Measurements from ENCODE around the gene SFN.

The SFN gene

DNA sequence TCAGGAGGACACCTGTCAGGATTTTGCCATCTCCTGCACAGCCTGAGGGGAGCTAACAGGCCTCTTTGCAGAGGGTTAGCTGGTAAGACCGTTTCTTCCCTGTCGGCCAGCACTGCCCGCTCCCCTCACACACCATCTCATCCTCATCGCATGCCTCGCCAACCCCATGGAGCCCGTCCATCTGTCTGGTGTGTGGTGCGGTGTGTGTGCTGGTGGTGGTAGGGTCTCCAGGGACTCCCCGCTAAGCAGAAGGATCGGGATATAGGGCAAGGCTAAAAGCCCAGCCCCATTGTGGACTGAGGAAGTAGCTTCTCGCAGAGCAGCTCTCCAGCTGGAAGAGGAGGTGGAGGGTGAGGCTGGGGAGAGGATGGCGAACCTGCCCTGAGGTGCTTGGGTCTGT lies 6.8 kb upstream of the SFN start:
- Histone ChIP-seq H2AFZ (ENCODE audit: low read depth, low read length) (no peak overlapping the region), H3K27me3 (ENCODE audit: low read depth, low read length) (no peaks in the 10 kb centered on the region), H3K4me3 (ENCODE audit: low read length) (no peak overlapping the region), H3K9me3 (ENCODE audit: insufficient read depth, low read length) (no peaks in the 10 kb centered on the region), H3K27ac (ENCODE audit: low read length) (no peak overlapping the region), H3K4me2 (ENCODE audit: low read length) (no peak overlapping the region), H3K9ac (ENCODE audit: low read length) (no peak overlapping the region), H3K36me3 (replicated peaks; ENCODE audit: low read depth, low read length) (peaks cover 23% of the 10 kb centered on the region), H3K4me1 (ENCODE audit: low read length) (no peaks in the 10 kb centered on the region), H3K79me2 (ENCODE audit: low read length) (no peaks in the 10 kb centered on the region), H4K20me1 (ENCODE audit: insufficient read depth, low read length) (no peaks in the 10 kb centered on the region)
- no peak for TF ChIP-seq EZH2phosphoT487 (IDR thresholded peaks at IDR 0.05; ENCODE audit: low read depth)
- TF ChIP-seq, protein P1, sequence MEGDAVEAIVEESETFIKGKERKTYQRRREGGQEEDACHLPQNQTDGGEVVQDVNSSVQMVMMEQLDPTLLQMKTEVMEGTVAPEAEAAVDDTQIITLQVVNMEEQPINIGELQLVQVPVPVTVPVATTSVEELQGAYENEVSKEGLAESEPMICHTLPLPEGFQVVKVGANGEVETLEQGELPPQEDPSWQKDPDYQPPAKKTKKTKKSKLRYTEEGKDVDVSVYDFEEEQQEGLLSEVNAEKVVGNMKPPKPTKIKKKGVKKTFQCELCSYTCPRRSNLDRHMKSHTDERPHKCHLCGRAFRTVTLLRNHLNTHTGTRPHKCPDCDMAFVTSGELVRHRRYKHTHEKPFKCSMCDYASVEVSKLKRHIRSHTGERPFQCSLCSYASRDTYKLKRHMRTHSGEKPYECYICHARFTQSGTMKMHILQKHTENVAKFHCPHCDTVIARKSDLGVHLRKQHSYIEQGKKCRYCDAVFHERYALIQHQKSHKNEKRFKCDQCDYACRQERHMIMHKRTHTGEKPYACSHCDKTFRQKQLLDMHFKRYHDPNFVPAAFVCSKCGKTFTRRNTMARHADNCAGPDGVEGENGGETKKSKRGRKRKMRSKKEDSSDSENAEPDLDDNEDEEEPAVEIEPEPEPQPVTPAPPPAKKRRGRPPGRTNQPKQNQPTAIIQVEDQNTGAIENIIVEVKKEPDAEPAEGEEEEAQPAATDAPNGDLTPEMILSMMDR (IDR thresholded peaks at IDR 0.05; ENCODE audit: low read depth, low read length), result no peak

DNA sequence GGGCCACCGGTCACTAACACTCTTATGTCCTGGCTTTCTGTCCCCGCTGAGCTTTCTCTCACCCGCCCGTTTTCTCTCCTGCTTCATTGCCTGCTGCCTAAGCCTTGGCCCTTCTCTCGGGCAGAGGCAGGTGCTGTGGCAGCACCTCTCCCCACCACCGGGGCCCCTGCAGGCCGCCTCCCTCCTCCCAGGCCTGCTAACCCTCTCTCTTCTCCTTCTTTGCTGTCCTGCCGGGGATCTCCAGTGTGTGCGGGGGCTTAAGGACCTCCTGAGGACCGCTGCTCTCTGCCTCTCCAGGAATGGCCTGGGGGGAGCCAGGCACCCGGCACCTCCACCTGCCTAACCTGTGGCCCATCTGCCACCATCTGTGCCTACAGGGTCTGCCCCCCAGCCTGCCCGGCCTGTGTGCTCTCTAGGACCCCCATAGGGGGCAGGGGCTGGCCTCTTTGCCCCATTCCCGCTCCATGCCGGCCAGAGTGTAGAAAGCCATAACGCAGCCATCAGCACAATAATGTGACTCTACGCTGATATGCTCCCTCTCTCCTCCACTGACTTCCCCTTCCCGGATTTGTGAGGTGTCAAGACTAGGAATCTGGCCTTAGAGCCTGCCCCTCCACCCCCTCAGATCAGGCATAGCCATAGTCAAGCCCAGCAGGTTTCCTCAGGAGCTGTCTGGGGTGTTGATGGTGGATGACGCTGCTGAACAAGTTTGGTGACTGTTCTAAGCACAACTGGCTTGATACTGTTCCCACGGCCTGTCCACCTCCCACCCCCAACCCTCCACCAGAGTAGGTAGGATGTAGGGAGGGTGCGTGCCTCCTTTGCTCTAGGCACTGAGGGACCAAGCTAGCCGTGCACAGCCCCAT lies 6.1 kb upstream of the SFN start:
- Histone ChIP-seq H3K36me3 (replicated peaks; ENCODE audit: low read depth, low read length) (peaks cover 20% of the 10 kb centered on the region), H3K27ac (ENCODE audit: low read length) (no peak overlapping the region)

DNA sequence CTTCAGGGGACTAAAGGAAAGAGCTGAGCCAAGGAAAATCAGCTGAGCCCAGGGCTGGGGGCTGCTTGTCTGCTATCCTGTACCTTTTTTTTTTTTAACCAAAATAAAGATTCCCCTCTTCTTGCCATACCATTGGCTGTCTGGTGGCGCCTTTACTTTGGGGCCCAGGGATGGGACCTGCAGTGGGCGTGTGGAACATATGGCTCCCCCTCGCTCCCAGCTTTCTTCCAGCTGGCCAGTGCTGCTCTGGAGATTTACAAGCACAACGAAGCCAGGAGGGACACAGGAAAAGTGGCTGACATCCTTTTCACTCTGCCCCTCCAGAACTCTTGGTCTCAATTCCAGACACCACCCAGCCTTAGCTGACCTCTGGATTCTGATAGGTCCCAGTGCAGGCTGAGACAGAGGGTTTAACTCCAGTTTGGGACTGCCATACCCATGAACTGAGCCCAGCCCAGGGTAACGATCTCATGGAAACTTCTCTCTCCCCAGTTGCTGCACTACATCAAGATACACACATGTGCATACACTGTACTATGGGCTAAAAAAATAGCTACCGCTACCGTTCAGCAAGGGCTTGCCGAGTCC lies 5.4 kb upstream of the SFN start:
- H4K20me1 ChIP-seq (ENCODE audit: insufficient read depth, low read length), result no peaks in the 10 kb centered on the region
- H3K4me1 ChIP-seq (ENCODE audit: low read length), result peaks cover 1% of the 10 kb centered on the region; the same call in 1 of the 2 replicates
- H3K4me3 ChIP-seq (ENCODE audit: low read length), result no peak overlapping the region
- TF ChIP-seq EZH2phosphoT487 (IDR thresholded peaks at IDR 0.05; ENCODE audit: low read depth), result no peak
- TF ChIP-seq, protein P1 (IDR thresholded peaks at IDR 0.05; ENCODE audit: low read depth, low read length), result no peak
- H3K9me3 ChIP-seq (ENCODE audit: insufficient read depth, low read length), result no peaks in the 10 kb centered on the region
- H3K79me2 ChIP-seq (ENCODE audit: low read length), result no peaks in the 10 kb centered on the region
- H3K36me3 ChIP-seq (replicated peaks; ENCODE audit: low read depth, low read length), result peaks cover 20% of the 10 kb centered on the region
- no peaks in the 10 kb centered on the region for H3K27me3 ChIP-seq (ENCODE audit: low read depth, low read length)
- no peak overlapping the region for H3K4me2 ChIP-seq (ENCODE audit: low read length)
- no peak overlapping the region for H3K27ac ChIP-seq (ENCODE audit: low read length)
- H2AFZ ChIP-seq (ENCODE audit: low read depth, low read length), result no peak overlapping the region
- H3K9ac ChIP-seq (ENCODE audit: low read length), result no peak overlapping the region

More for the DNA sequence above, 6.1 kb upstream of the SFN start:
- no peak overlapping the region for H2AFZ ChIP-seq (ENCODE audit: low read depth, low read length)
- no peaks in the 10 kb centered on the region for H3K27me3 ChIP-seq (ENCODE audit: low read depth, low read length)
- H3K9me3 ChIP-seq (ENCODE audit: insufficient read depth, low read length), result no peaks in the 10 kb centered on the region
- no peak overlapping the region for H3K4me3 ChIP-seq (ENCODE audit: low read length)
- no peak for TF ChIP-seq EZH2phosphoT487 (IDR thresholded peaks at IDR 0.05; ENCODE audit: low read depth)
- TF ChIP-seq, protein P1 (IDR thresholded peaks at IDR 0.05; ENCODE audit: low read depth, low read length), result no peak
- H3K9ac ChIP-seq (ENCODE audit: low read length), result no peak overlapping the region
- no peaks in the 10 kb centered on the region for H3K4me1 ChIP-seq (ENCODE audit: low read length)
- H3K4me2 ChIP-seq (ENCODE audit: low read length), result no peak overlapping the region
- no peaks in the 10 kb centered on the region for H4K20me1 ChIP-seq (ENCODE audit: insufficient read depth, low read length)
- H3K79me2 ChIP-seq (ENCODE audit: low read length), result no peaks in the 10 kb centered on the region

GRCh38 chr1:26858160-26858559 lies 4.8 kb upstream of the SFN start:
- peaks cover 6% of the 10 kb centered on the region; the same call in 1 of the 2 replicates for H3K4me1 ChIP-seq (ENCODE audit: low read length)
- H3K27me3 ChIP-seq (ENCODE audit: low read depth, low read length), result no peaks in the 10 kb centered on the region
- TF ChIP-seq, protein P1 (IDR thresholded peaks at IDR 0.05; ENCODE audit: low read depth, low read length), result no peak
- no peak for TF ChIP-seq EZH2phosphoT487 (IDR thresholded peaks at IDR 0.05; ENCODE audit: low read depth)

More at GRCh38 chr1:26858160-26858559, 4.8 kb upstream of the SFN start:
- H3K79me2 ChIP-seq (ENCODE audit: low read length), result no peaks in the 10 kb centered on the region
- no peak overlapping the region for H3K4me3 ChIP-seq (ENCODE audit: low read length)
- H3K4me2 ChIP-seq (ENCODE audit: low read length), result no peak overlapping the region
- no peak overlapping the region for H3K27ac ChIP-seq (ENCODE audit: low read length)
- peaks cover 16% of the 10 kb centered on the region for H3K36me3 ChIP-seq (replicated peaks; ENCODE audit: low read depth, low read length)
- no peak overlapping the region for H2AFZ ChIP-seq (ENCODE audit: low read depth, low read length)
- H4K20me1 ChIP-seq (ENCODE audit: insufficient read depth, low read length), result no peaks in the 10 kb centered on the region
- no peaks in the 10 kb centered on the region for H3K9me3 ChIP-seq (ENCODE audit: insufficient read depth, low read length)
- no peak overlapping the region for H3K9ac ChIP-seq (ENCODE audit: low read length)

Measured in OCI-LY3 (cell line).